GM23248 (cell line): ENCODE measurements around the gene DHODH. TPM values are rescaled to one million over a fixed set of nuclear protein-coding genes. Genes with fewer than 3 reads are reported as not detected.
A peak's percentile ranks its signal among the peaks of the same experiment; 100 is the strongest.

Experiments used
- DNase-seq: peaks from one replicate; pipeline ENCODE4 v3.0.0-alpha.2; 2015
- H2AFZ ChIP-seq: fragments of 200-600 bp; sonication (generic); 2 replicates; pipeline ENCODE4 v1.6.1; 2016; ENCODE audit warnings: antibody characterized with exemption
- H3F3A ChIP-seq: fragments of 200-600 bp; sonication (generic); 2 replicates; pipeline ENCODE4 v1.6.1; 2016; ENCODE audit warnings: mild to moderate bottlenecking, antibody characterized with exemption, mixed run types; ENCODE audit not compliant: insufficient read depth
- H3K27ac ChIP-seq: fragments of 200-600 bp; sonication (generic); 2 replicates; pipeline ENCODE4 v1.5.1; 2016; ENCODE audit warnings: mild to moderate bottlenecking
- H3K27me3 ChIP-seq: fragments of 200-600 bp; sonication (generic); replicated peaks from 2 replicates; pipeline ENCODE4 v1.6.1; 2016; ENCODE audit warnings: mild to moderate bottlenecking; ENCODE audit not compliant: insufficient read depth
- H3K36me3 ChIP-seq: fragments of 200-600 bp; sonication (generic); 2 replicates; pipeline ENCODE4 v1.6.1; 2016; ENCODE audit warnings: low read depth, mild to moderate bottlenecking
- H3K4me1 ChIP-seq: fragments of 200-600 bp; sonication (generic); 2 replicates; pipeline ENCODE4 v1.6.1; 2016; ENCODE audit warnings: mild to moderate bottlenecking; ENCODE audit not compliant: insufficient read depth
- H3K4me2 ChIP-seq: fragments of 200-600 bp; sonication (generic); one replicate; pipeline ENCODE4 v1.6.1; 2016; ENCODE audit warnings: mild to moderate bottlenecking; ENCODE audit not compliant: unreplicated experiment
- H3K4me3 ChIP-seq: fragments of 200-600 bp; sonication (generic); 2 replicates; pipeline ENCODE4 v1.5.1; 2016; ENCODE audit warnings: mild to moderate bottlenecking
- H3K79me2 ChIP-seq: fragments of 200-600 bp; sonication (generic); 2 replicates; pipeline ENCODE4 v1.6.1; 2016; ENCODE audit warnings: mild to moderate bottlenecking; ENCODE audit not compliant: insufficient read depth
- H3K9ac ChIP-seq: fragments of 200-600 bp; sonication (generic); 2 replicates; pipeline ENCODE4 v1.6.1; 2016; ENCODE audit warnings: mild to moderate bottlenecking
- H3K9me2 ChIP-seq: fragments of 200-600 bp; sonication (generic); 2 replicates; pipeline ENCODE4 v1.6.1; 2016; ENCODE audit warnings: mixed run types, mild to moderate bottlenecking, moderate library complexity; ENCODE audit not compliant: insufficient read depth
- H3K9me3 ChIP-seq: fragments of 200-600 bp; sonication (generic); one replicate; pipeline ENCODE4 v1.6.1; 2017; ENCODE audit warnings: low read depth
- H4K20me1 ChIP-seq: fragments of 200-600 bp; sonication (generic); 2 replicates; pipeline ENCODE4 v1.6.0; 2016; ENCODE audit not compliant: insufficient read depth
- EZH2 ChIP-seq: fragments of 200-600 bp; sonication (generic); IDR thresholded peaks from 2 replicates; pipeline ENCODE4 v1.6.1; 2018; ENCODE audit warnings: antibody characterized with exemption, mild to moderate bottlenecking; ENCODE audit not compliant: insufficient read depth, poor library complexity, severe bottlenecking
- EZH2phosphoT487 ChIP-seq: fragments of 200-600 bp; sonication (generic); IDR thresholded peaks from 2 replicates; pipeline ENCODE4 v1.6.1; 2018; ENCODE audit warnings: antibody characterized with exemption, moderate library complexity, mild to moderate bottlenecking, low read depth; ENCODE audit not compliant: insufficient read depth
- WGBS, 2 experiments: methylation state at CpG; one replicate each; pipeline ENCODE4 v1.1.6; 2015 to 2017; ENCODE audit warnings: low lambda C conversion rate in 2 of 2, low coverage in 1 of 2; ENCODE audit errors: missing lambda C conversion rate in 2 of 2; 5-methylcytosine and 5-hydroxymethylcytosine counted together
- in situ Hi-C: fragments of 300-500 bp; cut with MboI; formaldehyde crosslinking; loops from 2 replicates; pipeline ENCODE4 v1.15.0; 2020
- polyA plus RNA-seq: library from polyadenylated mRNA; unstranded; fragments of >200 nt; fragmentation: Nextera tagmentation; extraction: Ambion mirVana; gene quantifications from 2 replicates; pipeline ENCODE4 v1.2.1, GENCODE V29; 2016
- total RNA-seq: library from RNA; depleted of rRNA; stranded (reverse); fragments of >200 nt; shearing (Covaris generic); gene quantifications from 2 replicates; pipeline ENCODE4 v1.2.3, GENCODE V29; 2014; rRNA removed

The DHODH gene
- total RNA-seq (2.2 and 8.5 TPM in 2 replicates), polyA plus RNA-seq (3.8 and 5.4 TPM in 2 replicates)

- Histone ChIP-seq H3K79me2 (no peaks in the 10 kb centered on the region), H3K27me3 (no peaks in the 10 kb centered on the region), H2AFZ (peak within 1 kb of the TSS; percentile 98), H3K36me3 (no peaks in the 10 kb centered on the region), H3K27ac (no peak within 1 kb of the TSS), H3K9me2 (no peaks in the 10 kb centered on the region), H3K4me1 (peaks cover 4% of the 10 kb centered on the region; the same call in 1 of the 2 replicates), H4K20me1 (no peaks in the 10 kb centered on the region), H3K4me2 (peak within 1 kb of the TSS; percentile 84), H3F3A (no peaks in the 10 kb centered on the region), H3K9me3 (no peaks in the 10 kb centered on the region), H3K9ac (peak within 1 kb of the TSS; percentile 74), H3K4me3 (peak within 1 kb of the TSS; percentile 93)
- WGBS, 2 experiments = 1 to 2% methylated on average over 52 to 57 of the region's 57 CpGs
- DNase-seq = peak; percentile 99
- in situ Hi-C loops = no loop called here
- no peak for TF ChIP-seq EZH2
Observed at GRCh38 chr16:72008424-72009216, at the start of gene DHODH. TSS of gene DHODH (plus strand) at chr16:72008744. CDS start at chr16:72008765, 21 bp downstream.

DNA sequence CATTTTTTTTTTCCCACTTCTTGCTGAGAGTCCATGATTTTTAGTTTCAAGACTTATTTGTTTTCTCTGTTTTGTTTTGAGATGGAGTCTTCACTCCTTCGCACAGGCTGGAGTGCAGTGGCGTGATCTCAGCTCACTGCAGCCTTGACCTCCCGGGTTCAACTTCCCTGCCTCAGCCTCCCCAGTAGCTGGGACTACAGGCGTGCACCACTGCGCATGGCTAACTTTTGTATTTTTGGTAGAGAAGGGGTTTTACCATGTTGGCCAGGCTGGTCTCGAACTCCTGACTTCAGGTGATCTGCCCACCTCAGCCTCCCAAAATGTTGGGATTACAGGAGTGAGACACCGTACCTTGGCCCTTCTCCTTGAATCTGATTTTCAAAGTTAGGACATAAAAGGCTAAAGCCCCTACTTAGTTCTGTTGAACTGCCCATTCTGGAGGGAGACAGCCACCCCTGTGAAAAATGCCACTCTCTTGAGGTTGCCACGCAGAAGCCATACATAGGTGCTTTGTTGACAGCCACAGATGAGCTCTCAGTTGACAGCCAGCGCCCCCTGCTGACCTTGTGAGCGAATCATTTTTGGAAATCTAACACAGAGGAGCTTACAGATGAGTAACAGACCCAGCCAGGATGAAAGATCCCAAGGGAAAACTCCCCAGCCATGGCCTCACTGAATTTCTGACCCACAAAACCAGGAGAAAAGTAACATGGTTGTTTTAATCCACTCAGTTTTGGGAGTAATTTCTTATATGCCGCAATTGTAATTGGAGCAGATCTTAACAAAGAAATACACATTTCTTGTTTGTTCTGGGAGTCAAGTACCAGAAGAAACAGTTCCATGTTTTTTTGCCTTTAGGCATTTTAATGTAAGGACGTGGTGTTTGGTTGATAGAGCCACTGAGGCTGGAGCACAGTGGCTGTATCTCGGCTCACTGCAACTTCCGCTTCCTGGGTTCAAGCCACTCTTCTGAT is 47.2 kb upstream of the DHODH start:
- Histone ChIP-seq H3K4me2 (no peak overlapping the region), H3K4me1 (peaks cover 5% of the 10 kb centered on the region; the same call in 1 of the 2 replicates), H3K4me3 (no peak overlapping the region), H3K9me2 (no peaks in the 10 kb centered on the region), H3K36me3 (no peaks in the 10 kb centered on the region), H3K27me3 (no peaks in the 10 kb centered on the region), H3F3A (no peaks in the 10 kb centered on the region), H2AFZ (peak overlapping the region; percentile 50), H3K79me2 (no peaks in the 10 kb centered on the region), H4K20me1 (no peaks in the 10 kb centered on the region), H3K9ac (no peak overlapping the region), H3K27ac (no peak overlapping the region), H3K9me3 (no peaks in the 10 kb centered on the region)
- no peak for TF ChIP-seq EZH2
- in situ Hi-C loops = no loop called here
- WGBS, 2 experiments = 53 to 54% methylated on average over 14 of the region's 14 CpGs
- DNase-seq = peak; percentile 94

- no peaks in the 10 kb centered on the region for H3K27me3 ChIP-seq
- peaks cover 5% of the 10 kb centered on the region; the same call in 1 of the 2 replicates for H3K4me1 ChIP-seq
- no peaks in the 10 kb centered on the region for H3K79me2 ChIP-seq
- no peaks in the 10 kb centered on the region for H4K20me1 ChIP-seq
- DNase-seq = no peak
- H3K36me3 ChIP-seq = no peaks in the 10 kb centered on the region
- WGBS, 2 experiments = 71 to 74% methylated on average over 9 of the region's 9 CpGs
- H3K9me3 ChIP-seq = no peaks in the 10 kb centered on the region
- in situ Hi-C loops = no loop called here
- H3K4me2 ChIP-seq = no peak overlapping the region
- no peak overlapping the region for H3K4me3 ChIP-seq
- H3K9ac ChIP-seq = no peak overlapping the region
- TF ChIP-seq EZH2phosphoT487 (no peak), EZH2 (no peak)
- no peaks in the 10 kb centered on the region for H3F3A ChIP-seq
- no peak overlapping the region for H3K27ac ChIP-seq
- H3K9me2 ChIP-seq = no peaks in the 10 kb centered on the region
- H2AFZ ChIP-seq = no peak overlapping the region
Observed at GRCh38 chr16:71963125-71963875, 45.2 kb upstream of the DHODH start.

DNA sequence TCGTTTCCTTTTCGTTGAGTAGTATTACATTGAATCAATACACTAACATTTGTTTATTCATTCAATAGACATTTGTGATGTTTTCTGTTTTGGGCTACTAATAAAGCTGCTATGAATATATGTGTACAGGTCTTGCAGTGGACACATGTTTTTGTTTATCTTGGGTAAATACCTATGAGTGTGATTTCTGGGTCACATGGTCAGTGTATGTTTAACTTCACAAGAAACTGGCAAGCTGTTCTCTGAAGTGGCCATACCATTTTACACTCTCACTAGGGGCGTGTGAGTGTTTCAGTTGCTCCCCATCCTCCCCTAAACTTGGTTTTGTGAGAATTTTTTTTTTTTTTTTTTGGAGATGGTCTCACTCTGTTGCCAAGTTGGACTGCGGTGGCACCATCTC is 43.3 kb upstream of the DHODH start:
- no peak overlapping the region for H3K4me2 ChIP-seq
- no peaks in the 10 kb centered on the region for H4K20me1 ChIP-seq
- no peak overlapping the region for H3K9ac ChIP-seq
- peaks cover 5% of the 10 kb centered on the region; the same call in 1 of the 2 replicates for H3K4me1 ChIP-seq
- no peak overlapping the region for H3K4me3 ChIP-seq
- no peaks in the 10 kb centered on the region for H3K9me3 ChIP-seq
- in situ Hi-C loops = no loop called here
- DNase-seq = no peak
- H3F3A ChIP-seq = no peaks in the 10 kb centered on the region
- TF ChIP-seq EZH2 = no peak
- WGBS, 2 experiments = 81 to 92% methylated on average over 4 of the region's 4 CpGs
- H3K79me2 ChIP-seq = no peaks in the 10 kb centered on the region
- H3K27me3 ChIP-seq = no peaks in the 10 kb centered on the region
- no peak overlapping the region for H3K27ac ChIP-seq
- no peak overlapping the region for H2AFZ ChIP-seq
- H3K36me3 ChIP-seq = no peaks in the 10 kb centered on the region
- no peaks in the 10 kb centered on the region for H3K9me2 ChIP-seq
